ENCODE data around the gene HDAC4. TPM values are rescaled to one million over a fixed set of nuclear protein-coding genes. Genes with fewer than 3 reads are reported as not detected.

The HDAC4 gene
- polyA plus RNA-seq, 1 donor from 2014 or later, result 2.8 TPM

DNA sequence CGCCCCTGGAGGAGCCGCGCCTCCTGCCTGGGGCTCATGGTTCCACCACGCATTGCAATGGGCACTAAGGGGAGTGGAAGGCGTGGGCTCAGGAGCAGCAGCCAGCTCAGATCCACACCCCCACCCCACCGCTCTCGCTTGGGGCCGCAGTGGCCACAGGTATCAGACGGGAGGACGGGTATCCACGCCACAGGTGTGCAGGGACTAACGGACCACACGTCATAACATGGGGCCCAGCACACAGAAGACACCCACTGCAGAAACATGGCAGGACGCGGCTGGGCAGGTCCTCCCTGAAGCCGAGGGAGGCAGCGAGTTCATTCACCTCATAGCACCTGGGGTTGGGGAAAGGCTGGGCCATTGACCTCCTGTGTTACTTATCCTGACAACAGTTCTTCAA is 13.0 kb downstream of the HDAC4 start:
- Mint-ChIP-seq H3K4me1 (peaks cover 0 to 3% (median 1%) of the 10 kb centered on the region in 3 donors), H3K27me3 (no peaks in the 10 kb centered on the region), H3K4me3 (no peak overlapping the region), H3K27ac (no peak overlapping the region), H3K9me3 (no peaks in the 10 kb centered on the region), H3K36me3 (peaks cover 3% of the 10 kb centered on the region)

GRCh38 chr2:239386872-239387445 is 13.9 kb downstream of the HDAC4 start:
- Mint-ChIP-seq H3K27me3 (no peaks in the 10 kb centered on the region), H3K4me1 (peaks cover 3 to 7% (median 4%) of the 10 kb centered on the region in 3 donors), H3K27ac (no peak overlapping the region), H3K9me3 (no peaks in the 10 kb centered on the region), H3K4me3 (no peak overlapping the region), H3K36me3 (peaks cover 3% of the 10 kb centered on the region)

- Mint-ChIP-seq H3K9me3 (no peaks in the 10 kb centered on the region), H3K27ac (no peak overlapping the region), H3K4me1 (peaks cover 12 to 16% (median 12%) of the 10 kb centered on the region in 3 donors), H3K4me3 (no peak overlapping the region), H3K36me3 (peaks cover 3% of the 10 kb centered on the region), H3K27me3 (no peaks in the 10 kb centered on the region)
Measured at GRCh38 chr2:239386001-239386670, 14.7 kb downstream of the HDAC4 start.

- no peaks in the 10 kb centered on the region for H3K9me3 Mint-ChIP-seq
- peaks cover 16 to 22% (median 18%) of the 10 kb centered on the region in 3 donors for H3K4me1 Mint-ChIP-seq
- no peaks in the 10 kb centered on the region for H3K27me3 Mint-ChIP-seq
- peak overlapping the region in 2 of 3 donors; percentile 31 to 82 for H3K27ac Mint-ChIP-seq
- no peak overlapping the region for H3K4me3 Mint-ChIP-seq
- peaks cover 3% of the 10 kb centered on the region for H3K36me3 Mint-ChIP-seq
Measured at GRCh38 chr2:239385096-239386000, 15.5 kb downstream of the HDAC4 start.

- H3K4me3 Mint-ChIP-seq, result peak overlapping the region in 1 of 4 donors; percentile 8
- H3K27me3 Mint-ChIP-seq, result no peaks in the 10 kb centered on the region
- peaks cover 20 to 22% (median 22%) of the 10 kb centered on the region in 3 donors for H3K4me1 Mint-ChIP-seq
- H3K9me3 Mint-ChIP-seq, result no peaks in the 10 kb centered on the region
- no peak overlapping the region for H3K27ac Mint-ChIP-seq
- H3K36me3 Mint-ChIP-seq, result peaks cover 3% of the 10 kb centered on the region
Measured at GRCh38 chr2:239383759-239384156, 17.1 kb downstream of the HDAC4 start.

DNA sequence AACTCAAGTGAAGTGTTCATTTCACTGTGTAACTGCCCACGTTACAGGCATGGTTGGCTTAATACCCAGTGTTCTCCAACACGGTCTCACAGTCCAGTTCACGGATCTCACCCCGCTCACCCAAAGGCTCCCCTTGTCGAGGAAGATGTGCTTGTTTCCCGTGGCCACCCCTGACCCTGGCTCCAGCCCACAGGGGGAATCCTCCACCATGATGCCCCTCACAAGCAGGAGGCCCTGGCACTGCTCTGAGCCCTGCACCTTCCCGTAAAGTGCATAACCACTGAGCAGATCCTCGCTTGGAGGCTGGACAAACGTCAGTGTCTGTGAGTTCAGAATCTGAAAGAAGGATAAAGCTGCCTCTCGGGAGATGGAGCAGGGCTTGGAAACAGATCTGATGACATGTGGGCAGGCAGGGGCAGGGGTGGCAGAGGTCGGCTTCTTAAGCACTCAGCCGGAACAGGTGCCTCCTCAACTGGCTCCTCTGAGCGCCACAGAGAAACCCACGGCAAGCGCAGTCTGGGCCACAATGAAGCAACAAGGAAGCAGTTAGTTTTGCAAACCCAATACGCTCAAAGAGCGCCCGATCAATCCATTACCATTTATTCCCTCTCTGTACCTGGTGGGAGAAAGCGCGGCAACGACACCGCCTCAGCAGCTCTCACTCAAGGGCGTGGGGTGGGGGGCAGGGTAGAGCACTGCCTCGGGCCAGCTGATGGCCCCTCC is 17.6 kb downstream of the HDAC4 start:
- Mint-ChIP-seq H3K27me3 (no peaks in the 10 kb centered on the region), H3K36me3 (peaks cover 3% of the 10 kb centered on the region), H3K4me3 (peak overlapping the region in 1 of 4 donors; percentile 8), H3K9me3 (no peaks in the 10 kb centered on the region), H3K4me1 (peaks cover 20 to 22% (median 22%) of the 10 kb centered on the region in 3 donors), H3K27ac (peak overlapping the region in 2 of 3 donors; percentile 83 to 92)

DNA sequence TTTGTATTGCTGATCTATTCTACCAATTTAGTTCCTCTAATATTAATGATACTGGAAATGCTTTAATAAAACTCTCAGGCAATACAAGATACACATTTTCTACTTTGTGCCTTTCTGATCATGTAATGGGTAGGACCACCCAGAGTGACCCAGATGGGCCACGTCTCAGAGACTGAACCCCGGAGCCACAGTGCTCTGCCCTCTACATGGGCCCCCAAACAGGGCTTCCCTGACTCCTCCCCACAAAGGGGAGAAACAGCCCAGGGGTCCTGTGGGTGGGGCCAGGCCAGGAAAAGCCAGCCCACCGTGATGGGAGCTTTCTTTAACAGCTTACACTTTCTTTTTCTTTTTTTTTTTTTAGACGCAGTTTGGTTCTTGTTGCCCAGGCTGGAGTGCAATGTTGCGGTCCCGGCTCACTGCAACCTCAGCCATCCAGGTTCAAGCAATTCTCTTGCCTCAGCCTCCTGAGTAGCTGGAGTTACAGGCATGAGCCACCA is 18.4 kb downstream of the HDAC4 start:
- H3K36me3 Mint-ChIP-seq, result peaks cover 3% of the 10 kb centered on the region
- H3K4me3 Mint-ChIP-seq, result peak overlapping the region in 1 of 4 donors; percentile 93
- peaks cover 20 to 22% (median 22%) of the 10 kb centered on the region in 3 donors for H3K4me1 Mint-ChIP-seq
- peak overlapping the region in 2 of 3 donors; percentile 92 to 98 for H3K27ac Mint-ChIP-seq
- H3K27me3 Mint-ChIP-seq, result no peaks in the 10 kb centered on the region
- no peaks in the 10 kb centered on the region for H3K9me3 Mint-ChIP-seq

DNA sequence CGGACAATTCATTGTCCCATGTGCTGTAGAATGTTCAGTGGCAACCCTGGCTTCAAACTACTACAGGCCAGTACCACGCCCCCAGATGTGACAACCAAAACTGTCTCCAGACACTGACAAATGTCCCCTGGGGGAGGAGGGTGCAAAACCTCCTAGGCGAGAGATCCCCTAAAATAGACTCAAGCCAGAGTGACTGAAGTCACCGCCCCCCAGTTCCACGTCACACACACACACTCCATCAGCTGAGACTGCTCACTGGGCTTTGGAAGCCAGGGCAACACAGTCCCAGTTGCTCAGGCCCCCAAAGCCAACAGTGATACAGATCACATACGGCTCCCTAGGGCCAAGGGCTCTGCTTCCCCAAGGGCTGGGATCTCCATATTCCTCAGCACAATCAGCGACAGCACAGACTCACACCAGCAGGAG is 19.1 kb downstream of the HDAC4 start:
- Mint-ChIP-seq H3K4me1 (peaks cover 20 to 22% (median 20%) of the 10 kb centered on the region in 3 donors), H3K4me3 (peak overlapping the region; percentile 81 to 94 (median 89)), H3K27ac (peak overlapping the region; percentile 92 to 98 (median 96)), H3K27me3 (no peaks in the 10 kb centered on the region), H3K9me3 (no peaks in the 10 kb centered on the region), H3K36me3 (peaks cover 3% of the 10 kb centered on the region)

DNA sequence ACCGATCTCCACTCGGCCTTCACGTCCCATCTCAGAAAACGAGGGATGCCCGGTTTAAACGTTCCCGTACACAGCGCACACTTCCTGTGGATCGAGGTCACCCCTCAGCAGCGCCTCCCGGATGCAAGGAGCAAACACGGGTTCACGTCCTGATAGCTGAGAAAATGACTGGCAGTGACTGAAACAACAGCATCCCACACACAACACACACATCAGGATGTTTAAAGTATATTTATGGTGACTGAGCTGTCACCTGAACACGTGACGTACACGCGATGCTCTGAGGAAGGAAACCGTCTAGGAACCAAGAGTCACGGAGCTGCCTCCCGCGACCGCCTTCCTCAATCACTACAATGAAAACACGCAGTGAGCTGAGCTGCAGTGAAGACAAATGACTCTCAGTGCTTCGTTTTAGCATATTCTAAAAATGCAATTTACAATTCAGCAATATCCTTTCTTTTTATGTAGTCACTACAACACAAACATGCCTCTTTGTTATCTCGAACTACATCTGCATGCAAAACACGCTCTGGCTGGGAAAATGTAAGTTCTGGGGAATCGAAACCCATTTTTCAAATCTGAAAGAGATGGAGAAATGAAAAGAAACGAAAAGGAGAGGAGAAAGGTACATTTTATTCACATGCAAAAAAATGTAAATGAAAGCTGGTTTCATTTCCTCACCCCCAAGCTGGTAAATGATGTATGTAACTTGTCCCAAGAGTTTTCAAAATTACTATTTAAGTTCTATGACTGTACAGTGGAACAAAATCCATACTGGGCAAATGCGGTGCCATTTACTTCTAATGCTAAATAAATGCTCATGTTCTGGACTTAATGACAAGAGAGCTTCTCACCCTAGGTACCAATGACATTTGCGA is 19.8 kb downstream of the HDAC4 start:
- H3K4me3 Mint-ChIP-seq, result peak overlapping the region; percentile 81 to 94 (median 89)
- H3K27ac Mint-ChIP-seq, result peak overlapping the region; percentile 92 to 98 (median 96)
- H3K9me3 Mint-ChIP-seq, result no peaks in the 10 kb centered on the region
- H3K27me3 Mint-ChIP-seq, result no peaks in the 10 kb centered on the region
- H3K4me1 Mint-ChIP-seq, result peaks cover 20 to 22% (median 20%) of the 10 kb centered on the region in 3 donors
- peaks cover 3% of the 10 kb centered on the region for H3K36me3 Mint-ChIP-seq

GRCh38 chr2:239379641-239380170 is 21.1 kb downstream of the HDAC4 start:
- H3K27me3 Mint-ChIP-seq, result no peaks in the 10 kb centered on the region
- peak overlapping the region in 1 of 4 donors; percentile 34 for H3K4me3 Mint-ChIP-seq
- H3K36me3 Mint-ChIP-seq, result peaks cover 3% of the 10 kb centered on the region
- H3K27ac Mint-ChIP-seq, result peak overlapping the region in 2 of 3 donors; percentile 92 to 98
- H3K4me1 Mint-ChIP-seq, result peaks cover 20 to 22% (median 20%) of the 10 kb centered on the region in 3 donors
- H3K9me3 Mint-ChIP-seq, result no peaks in the 10 kb centered on the region

DNA sequence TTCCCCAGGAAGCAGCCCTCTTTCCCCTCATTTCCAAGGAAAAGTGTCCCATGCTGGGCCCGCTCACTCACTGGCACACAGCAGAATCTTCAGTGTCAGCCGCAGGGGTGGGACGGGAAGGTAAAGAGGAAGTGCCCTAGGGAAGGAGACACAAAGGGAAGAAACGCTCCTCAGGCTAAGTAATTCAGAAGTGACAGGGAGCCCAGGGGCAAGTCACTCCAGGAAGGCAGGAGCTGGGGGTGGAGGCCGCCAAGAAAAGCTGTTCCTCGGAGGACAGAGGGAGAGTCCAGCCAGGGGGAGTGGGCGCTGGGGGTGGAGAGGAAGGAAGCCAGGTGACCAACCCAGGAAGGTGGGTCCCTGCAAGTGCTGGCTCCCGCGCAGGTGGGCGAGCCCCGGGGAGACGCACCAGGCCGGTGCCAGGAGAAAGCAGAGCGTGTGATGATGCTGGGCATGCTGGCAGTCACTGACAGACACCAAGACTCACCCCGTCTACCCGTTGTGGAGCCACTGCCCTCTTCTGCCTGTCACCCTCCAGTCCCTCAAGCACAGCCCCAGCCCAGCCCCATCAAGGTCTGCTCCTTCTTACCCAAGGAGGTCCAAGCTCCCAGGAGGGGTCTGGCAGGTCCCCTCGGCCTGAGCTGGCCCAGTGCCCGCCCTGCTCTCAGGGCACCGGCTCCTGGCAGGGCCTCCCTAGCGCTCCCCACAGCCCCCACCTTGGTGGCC is 21.7 kb downstream of the HDAC4 start:
- H3K27ac Mint-ChIP-seq, result peak overlapping the region in 2 of 3 donors; percentile 89 to 98
- H3K4me3 Mint-ChIP-seq, result peak overlapping the region in 2 of 4 donors; percentile 34 to 52
- H3K36me3 Mint-ChIP-seq, result peaks cover 3% of the 10 kb centered on the region
- H3K27me3 Mint-ChIP-seq, result no peaks in the 10 kb centered on the region
- peaks cover 19 to 20% (median 20%) of the 10 kb centered on the region in 3 donors for H3K4me1 Mint-ChIP-seq
- no peaks in the 10 kb centered on the region for H3K9me3 Mint-ChIP-seq

- H3K36me3 Mint-ChIP-seq, result peaks cover 3% of the 10 kb centered on the region
- no peaks in the 10 kb centered on the region for H3K9me3 Mint-ChIP-seq
- H3K27ac Mint-ChIP-seq, result peak overlapping the region in 2 of 3 donors; percentile 69 to 89
- peaks cover 19 to 20% (median 20%) of the 10 kb centered on the region in 3 donors for H3K4me1 Mint-ChIP-seq
- no peaks in the 10 kb centered on the region for H3K27me3 Mint-ChIP-seq
- peak overlapping the region in 1 of 4 donors; percentile 20 for H3K4me3 Mint-ChIP-seq
Measured at GRCh38 chr2:239378021-239378917, 22.6 kb downstream of the HDAC4 start.
